D721Med (cell line): Measurements from ENCODE around the gene PDE8B.

ENCODE experiments used
- DNase-seq: peaks from one replicate; pipeline ENCODE4 v3.0.0; 2011; ENCODE audit warnings: low spot score; ENCODE audit not compliant: insufficient read length
- FAIRE-seq: peaks from 2 replicates; lab custom pipeline; 2011; peaks lifted over from hg19 to GRCh38; lab: Jason Lieb, UNC
- CTCF ChIP-seq: IDR thresholded peaks from 2 replicates; pipeline ENCODE4 v1.5.1; 2012; ENCODE audit warnings: mild to moderate bottlenecking, control low read depth; ENCODE audit not compliant: insufficient read depth; ENCODE audit errors: missing control alignments

Gene PDE8B

GRCh38 chr5:77249475-77249874 lies 39.0 kb downstream of the PDE8B start:
- TF ChIP-seq CTCF = no peak
- FAIRE-seq (no peak), DNase-seq (no peak)

- FAIRE-seq (no peak), DNase-seq (no peak)
- TF ChIP-seq CTCF = no peak
Measured at GRCh38 chr5:77250021-77250420, 39.5 kb downstream of the PDE8B start.

- no peak for TF ChIP-seq CTCF
- no peak for DNase-seq
- FAIRE-seq = no peak
Measured at GRCh38 chr5:77251921-77252320, 41.4 kb downstream of the PDE8B start.

DNA sequence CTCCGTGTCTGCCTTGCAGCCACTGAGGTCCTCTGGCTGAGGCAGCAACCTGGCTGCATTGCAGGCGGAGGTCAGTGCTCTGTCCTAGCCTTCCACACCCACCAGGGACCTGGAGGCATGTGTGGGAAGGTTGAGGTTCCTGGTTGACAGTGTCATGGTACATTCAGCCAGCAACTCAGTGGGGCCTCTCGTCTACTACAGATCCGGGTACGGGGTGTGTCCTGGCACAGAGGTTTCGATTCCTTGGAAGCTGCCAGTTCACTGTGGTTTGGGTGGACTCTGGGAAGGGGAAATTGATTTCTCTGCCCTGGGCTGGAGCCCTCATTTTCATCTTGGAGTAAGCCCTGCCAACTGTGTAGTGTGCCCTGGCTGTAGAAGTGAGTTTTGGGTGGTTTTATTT lies 45.1 kb downstream of the PDE8B start:
- DNase-seq (no peak), FAIRE-seq (no peak)
- no peak for TF ChIP-seq CTCF

DNA sequence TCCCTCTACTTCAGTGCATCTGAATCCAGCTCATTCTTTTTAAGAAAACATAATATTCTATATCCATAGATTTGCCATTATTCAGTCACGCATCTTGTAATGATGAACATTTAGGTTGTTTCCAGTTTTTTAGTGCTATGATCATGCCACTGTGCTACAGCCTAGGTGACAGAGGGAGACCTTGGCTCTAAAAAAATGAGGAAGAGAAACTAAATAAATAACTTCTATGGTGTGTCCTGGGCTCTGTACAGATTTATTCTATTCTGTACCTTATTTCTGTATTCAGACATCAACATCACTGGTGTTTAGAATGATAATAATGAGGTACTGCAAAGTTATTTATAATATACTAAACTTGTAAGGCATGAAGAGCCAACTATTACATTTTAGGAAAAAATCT lies 45.9 kb downstream of the PDE8B start:
- no peak for TF ChIP-seq CTCF
- DNase-seq (no peak), FAIRE-seq (no peak)

GRCh38 chr5:77258652-77259051 lies 48.2 kb downstream of the PDE8B start:
- no peak for TF ChIP-seq CTCF
- no peak for FAIRE-seq
- no peak for DNase-seq

- FAIRE-seq (no peak), DNase-seq (no peak)
- TF ChIP-seq CTCF = no peak
Measured at GRCh38 chr5:77259476-77259875, 49.0 kb downstream of the PDE8B start.
